HG02798 (cell line): ENCODE results near the gene SORCS1.

Source experiments
- ATAC-seq: cut with Tn5 transposase; IDR thresholded peaks from one replicate; pipeline ENCODE4 v1.9.1; 2021; ENCODE audit warnings: mild to moderate bottlenecking; ENCODE audit not compliant: unreplicated experiment, poor library complexity

The SORCS1 gene

GRCh38 chr10:106999118-106999707 lies 165.3 kb downstream of the SORCS1 start:
- no peak for ATAC-seq

DNA sequence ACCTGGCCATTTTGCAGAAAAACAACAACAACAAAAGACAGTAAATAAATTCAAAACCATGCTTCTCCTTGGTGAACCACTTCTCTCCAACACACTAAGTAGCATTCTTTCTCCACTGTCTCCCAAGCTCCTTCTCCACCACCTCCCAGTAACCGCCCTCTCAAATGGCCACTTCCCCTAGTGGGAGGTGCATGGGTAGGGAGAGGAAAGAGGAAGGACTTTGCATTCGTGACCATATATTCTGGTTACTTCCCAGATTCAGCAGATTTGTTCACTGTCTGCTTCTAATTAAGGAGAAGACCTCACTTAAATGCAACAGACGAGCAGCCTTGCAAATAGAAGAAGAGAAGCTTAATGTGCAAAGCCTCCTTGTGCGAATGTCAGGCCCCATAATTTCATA lies 166.8 kb downstream of the SORCS1 start:
- ATAC-seq: no peak

- ATAC-seq: no peak
These were observed 168.0 kb downstream of the SORCS1 start for GRCh38 chr10:106996510-106996909.

DNA sequence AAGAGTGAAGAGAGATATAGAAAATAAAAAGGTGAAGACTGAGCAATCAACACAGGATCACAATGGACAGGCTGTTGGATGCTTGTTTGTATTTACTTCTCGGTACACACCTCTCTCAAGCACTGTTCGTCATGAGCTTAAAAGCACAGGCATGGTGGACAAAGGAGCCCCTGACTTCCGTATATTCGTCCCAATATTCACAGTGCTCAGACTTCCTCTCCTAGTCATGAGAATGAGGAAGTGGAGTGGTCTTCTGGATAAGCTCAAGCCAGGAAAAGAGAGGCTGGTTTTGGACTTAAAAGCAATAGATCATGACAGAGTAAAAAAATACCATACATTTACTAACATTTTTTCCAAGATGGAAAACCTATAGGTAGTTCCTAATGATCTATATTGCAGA lies 172.5 kb downstream of the SORCS1 start:
- ATAC-seq: no peak

DNA sequence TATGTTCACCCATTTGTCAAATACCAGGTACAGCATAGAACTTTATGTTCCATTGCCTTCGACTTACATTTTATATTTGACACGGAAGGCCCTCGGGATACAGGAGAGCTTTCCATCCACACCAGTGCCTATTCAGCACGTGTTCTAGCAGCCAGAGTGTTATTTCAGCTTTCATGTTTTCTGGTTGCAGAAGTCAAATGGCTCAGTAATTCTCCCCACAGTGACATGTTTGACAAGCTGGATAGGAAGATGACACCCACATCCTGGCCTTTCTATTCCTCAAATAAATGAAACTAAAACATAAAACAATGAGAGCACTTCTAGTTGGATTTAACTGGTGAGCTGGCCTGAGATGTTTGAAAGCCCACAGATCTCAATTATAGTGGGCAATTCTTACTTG lies 173.4 kb downstream of the SORCS1 start:
- ATAC-seq: no peak

GRCh38 chr10:106987362-106987761 lies 177.1 kb downstream of the SORCS1 start:
- no peak for ATAC-seq

DNA sequence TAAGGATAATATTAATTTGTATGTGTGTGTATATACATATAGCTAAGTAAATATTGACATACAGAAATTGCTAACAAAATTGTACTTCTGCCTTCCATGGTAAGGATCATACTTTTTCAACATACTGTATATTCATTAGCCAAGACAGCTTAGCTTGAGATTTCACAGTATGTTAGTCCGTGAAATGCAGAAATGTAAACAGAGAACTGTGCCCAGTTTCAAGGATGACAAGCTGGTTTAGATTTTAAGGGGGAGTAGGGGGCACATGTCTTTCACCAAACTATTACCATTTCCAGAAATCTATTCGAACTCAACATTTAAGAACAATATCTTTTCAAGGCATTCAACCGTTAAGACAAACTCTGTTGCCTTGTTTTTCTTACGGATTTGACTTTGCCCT lies 182.2 kb downstream of the SORCS1 start:
- ATAC-seq: no peak

- no peak for ATAC-seq
These were observed 182.9 kb downstream of the SORCS1 start for GRCh38 chr10:106981452-106982075.

DNA sequence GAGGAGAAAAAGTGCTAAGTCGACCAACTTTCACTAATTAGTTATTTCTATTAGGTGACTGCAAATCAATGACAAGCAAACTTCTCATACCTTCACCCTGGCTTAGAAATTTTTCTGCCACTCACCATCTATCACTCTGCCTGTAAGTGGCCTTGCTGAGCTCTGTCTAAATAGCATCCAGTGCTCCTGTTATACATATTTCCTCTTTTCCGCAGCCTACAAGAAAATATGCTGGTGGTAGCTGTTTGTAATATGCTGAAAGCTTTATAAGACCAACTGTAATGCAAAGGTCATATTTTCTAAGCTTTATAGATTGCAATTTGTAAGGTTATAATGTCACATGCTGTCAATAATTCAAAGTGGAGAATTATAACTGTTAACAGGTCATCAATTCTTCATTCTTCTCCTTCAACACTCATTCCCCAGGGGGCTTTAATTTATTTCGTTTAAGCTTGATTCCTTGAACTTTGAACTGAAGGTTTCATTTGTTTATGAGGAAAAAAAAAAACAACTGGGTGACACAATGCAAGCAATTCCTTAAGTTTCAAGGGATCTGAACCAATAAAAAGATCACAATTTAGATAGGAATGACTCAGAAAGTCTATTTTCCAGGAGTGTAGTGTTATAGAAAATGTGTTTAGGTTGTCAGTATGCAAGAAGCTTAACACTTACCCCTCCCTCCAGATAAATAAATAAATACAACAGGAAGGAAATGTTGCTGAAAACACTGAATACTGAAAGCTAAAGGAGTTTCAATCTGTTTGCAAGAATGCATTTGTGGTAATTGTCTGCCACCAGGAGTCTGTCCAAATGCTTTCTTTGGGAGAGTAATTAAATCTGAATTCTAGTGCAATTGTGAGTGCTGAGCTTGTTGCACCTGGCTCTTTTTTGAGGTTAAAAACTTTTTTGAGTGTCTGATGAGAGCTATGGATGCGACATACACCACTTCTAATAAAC lies 183.7 kb downstream of the SORCS1 start:
- ATAC-seq: peak; percentile 85

DNA sequence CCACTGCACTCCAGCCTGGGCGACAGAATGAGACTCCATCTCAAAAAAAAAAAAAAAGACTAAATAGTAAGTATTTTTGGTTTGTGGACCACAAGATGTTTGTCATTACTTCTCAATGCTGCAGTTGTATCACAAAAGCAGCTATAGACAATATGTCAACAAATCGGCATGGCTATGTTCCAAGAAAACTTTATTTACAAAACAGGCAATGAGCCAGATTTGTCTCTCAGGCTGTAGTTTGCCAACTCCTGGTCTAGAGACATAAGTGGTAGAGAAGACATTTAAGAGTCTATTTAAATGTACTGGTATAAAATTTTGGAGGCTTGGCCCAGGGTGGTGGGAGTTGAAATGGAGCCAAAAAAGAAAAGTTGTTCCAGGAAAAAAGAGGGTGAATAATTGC lies 185.8 kb downstream of the SORCS1 start:
- no peak for ATAC-seq

DNA sequence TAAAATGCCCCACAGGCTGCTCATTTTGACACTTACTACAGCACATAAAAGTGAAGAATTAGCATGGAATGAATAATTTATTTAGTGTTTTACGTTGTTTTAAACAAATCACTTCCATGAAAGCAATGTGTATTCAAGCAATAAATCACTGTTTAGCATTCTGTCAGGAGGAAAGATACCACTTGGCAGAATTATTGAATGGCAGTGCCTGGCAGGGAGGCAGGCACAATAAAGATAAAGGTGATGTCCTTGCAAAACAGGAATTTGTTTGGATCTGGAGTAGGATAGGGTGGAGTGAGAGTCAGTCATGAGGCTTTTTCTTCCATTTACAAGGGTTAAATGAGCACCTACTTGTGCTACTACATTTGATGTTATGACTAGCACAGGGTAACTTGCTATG lies 190.8 kb downstream of the SORCS1 start:
- no peak for ATAC-seq

DNA sequence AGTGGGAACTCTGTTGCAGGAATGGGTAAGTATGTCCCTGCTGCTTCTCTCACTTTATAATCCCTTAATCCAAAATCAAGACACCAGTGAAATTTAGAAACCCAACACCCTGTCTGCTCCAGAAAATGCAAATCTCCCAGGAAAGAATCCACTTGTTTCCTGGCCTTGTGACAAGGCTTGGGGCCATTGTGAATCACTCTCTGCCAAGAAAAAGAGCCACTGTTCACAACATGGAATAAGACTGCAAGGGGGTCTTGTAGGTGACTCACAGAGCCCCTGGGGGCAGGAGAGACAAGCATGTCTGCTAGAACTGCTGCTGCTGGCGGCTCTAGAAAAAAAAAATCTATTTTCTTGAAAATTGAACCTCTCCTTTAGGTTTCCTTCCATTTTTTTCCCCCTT lies 191.2 kb downstream of the SORCS1 start:
- no peak for ATAC-seq

DNA sequence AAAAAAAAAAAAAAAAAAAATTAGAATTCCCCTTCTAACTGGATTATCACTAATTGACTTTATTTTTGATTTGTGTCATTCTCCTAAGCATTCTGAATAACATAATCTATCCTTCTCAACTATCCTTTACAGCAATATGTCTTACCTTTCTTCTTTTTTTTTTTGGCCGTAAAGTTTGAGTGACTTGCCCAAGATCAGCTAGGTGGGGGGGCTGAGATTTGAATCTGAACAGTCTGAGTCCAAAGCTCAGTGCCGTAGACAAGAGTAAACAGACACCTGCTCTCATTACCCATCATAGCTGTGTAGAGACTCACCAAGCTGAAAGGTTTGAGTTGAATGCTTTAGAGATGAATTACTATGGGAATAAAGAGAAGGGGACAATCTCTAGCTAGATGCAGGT lies 192.1 kb downstream of the SORCS1 start:
- ATAC-seq: no peak

- ATAC-seq: no peak
These were observed 193.1 kb downstream of the SORCS1 start for GRCh38 chr10:106971411-106971831.

DNA sequence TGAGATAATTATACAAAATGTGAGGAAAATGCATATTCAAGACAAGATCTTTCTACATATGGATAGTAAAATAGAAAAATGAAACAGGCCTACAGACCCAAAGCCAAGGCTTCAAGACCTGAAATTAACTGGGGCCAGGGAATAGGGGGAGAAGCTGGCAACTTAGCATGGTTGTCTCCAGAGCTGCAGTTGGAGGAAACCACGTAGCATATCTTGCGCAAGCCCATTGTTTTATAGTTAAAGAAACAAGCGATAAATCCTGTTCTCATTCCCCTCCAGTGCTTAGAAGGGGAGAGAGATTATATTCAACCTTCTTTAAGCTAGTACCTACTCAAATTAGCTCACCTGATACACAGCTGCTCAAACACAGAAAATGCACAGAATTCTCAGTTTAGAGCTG lies 197.1 kb downstream of the SORCS1 start:
- no peak for ATAC-seq

DNA sequence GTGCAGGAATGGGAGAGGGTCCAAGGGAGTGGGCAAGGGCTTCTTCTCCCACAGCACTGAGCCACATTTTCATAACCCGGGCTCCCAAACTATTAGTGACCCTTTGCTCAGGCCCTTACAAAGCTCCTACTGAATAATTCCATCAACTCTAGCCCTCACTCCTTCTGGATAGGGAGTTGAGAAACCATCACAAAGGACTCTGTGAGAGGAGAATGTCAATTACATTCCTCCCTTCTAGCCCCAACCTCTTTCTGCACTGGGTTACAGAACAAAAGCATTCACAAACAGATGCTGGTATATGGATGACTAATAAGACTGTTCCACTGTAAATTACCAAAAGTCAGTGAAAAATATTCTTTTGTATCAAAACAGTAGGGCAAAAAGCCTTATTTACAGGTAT lies 203.7 kb downstream of the SORCS1 start:
- no peak for ATAC-seq

GRCh38 chr10:106959521-106959920 lies 205.0 kb downstream of the SORCS1 start:
- peak; percentile 81 for ATAC-seq

DNA sequence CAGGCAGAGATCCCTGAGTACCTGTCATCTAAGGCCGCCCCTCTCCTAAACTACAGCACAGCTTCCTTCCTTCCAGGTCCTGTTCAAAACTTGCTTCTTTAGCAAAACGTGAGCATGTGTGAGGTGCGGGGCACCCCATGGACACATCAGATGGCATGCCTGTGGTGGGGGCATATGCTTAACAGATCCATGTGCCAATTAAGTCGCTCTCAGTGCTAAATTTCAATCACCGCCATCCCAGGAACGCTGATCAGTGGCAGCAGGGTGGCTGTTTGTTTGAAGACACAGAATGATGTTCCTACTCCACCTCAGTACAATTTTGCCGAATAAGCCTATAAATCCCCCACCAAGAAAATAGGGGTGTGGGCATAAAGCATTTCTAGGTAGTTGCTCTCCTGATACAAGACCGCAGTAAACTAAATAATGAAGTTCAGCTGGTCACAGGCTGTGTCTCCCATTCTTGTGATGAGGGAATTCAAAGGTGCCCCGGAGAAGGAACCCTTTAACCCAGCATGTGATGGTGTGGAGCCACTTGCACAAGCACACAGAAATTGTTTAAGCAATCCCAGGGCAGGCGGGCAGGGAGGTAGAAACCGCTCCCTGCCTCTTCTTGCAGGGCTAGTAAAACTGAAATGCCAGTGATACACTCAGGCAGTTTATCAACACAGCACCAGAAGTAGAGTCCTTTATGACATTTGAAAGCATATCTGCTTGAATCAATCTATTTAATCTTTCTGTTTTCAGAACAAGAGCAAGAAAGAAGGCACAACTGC lies 205.7 kb downstream of the SORCS1 start:
- peak; percentile 17 for ATAC-seq

DNA sequence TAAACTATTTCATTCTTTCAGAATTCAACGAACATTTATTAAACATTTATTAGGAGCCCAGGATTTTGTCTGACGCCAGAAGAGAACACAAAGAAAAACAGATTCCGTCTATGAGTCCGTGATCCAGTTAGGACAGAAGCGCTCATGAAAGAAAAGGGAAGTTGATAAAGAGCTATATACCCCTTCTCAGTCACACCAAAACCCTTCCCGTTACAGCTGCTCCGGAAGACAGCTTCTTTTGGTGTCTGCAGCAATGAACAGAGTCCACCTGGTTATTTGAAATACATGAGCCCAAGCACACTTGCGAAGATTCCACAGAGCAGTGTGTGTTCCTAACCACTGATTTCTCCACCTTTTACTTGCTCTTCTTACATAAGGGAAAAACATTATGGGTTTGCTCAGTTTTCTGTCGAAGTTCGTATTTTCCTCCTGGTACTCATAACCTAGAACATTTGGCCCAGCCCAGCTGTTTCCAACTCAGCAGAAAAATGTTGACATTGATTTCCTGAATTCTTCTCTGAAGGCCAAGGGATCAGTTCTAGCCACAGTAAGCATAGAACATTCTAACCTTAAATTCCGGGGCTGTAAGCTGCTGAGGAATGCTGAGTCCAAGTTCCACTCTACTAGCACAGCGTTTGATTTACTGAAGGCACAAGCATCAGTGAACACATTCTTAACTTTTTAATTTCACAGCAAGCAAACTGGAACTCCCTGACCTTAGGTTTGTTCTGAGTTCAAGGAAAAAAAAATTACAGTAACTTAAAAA lies 206.5 kb downstream of the SORCS1 start:
- peak; percentile 31 for ATAC-seq
